IPS-20b (cell line): ENCODE data around the gene DEFB114.

Experiments
- H3K27ac ChIP-seq: one replicate; pipeline ENCODE4 v1.5.1; 2013; ENCODE audit warnings: low read length
- H3K27me3 ChIP-seq: 2 replicates; pipeline ENCODE4 v1.6.1; 2013; ENCODE audit warnings: mild to moderate bottlenecking, low read length, inconsistent platforms; ENCODE audit not compliant: insufficient read depth
- H3K36me3 ChIP-seq: 2 replicates; pipeline ENCODE4 v1.6.1; 2013; ENCODE audit warnings: low read depth, mild to moderate bottlenecking, inconsistent platforms, low read length, moderate library complexity; ENCODE audit not compliant: insufficient read depth
- H3K4me1 ChIP-seq: 2 replicates; pipeline ENCODE4 v1.6.1; 2013; ENCODE audit warnings: mild to moderate bottlenecking, control low read depth, inconsistent platforms, low read length, moderate library complexity; ENCODE audit not compliant: insufficient read depth
- H3K4me3 ChIP-seq: 2 replicates; pipeline ENCODE4 v1.5.1; 2013; ENCODE audit warnings: mild to moderate bottlenecking, low read length, inconsistent platforms
- H3K9ac ChIP-seq: 2 replicates; pipeline ENCODE4 v1.6.1; 2013; ENCODE audit warnings: low read depth, mild to moderate bottlenecking, inconsistent platforms, low read length, moderate library complexity
- H3K9me3 ChIP-seq: 2 replicates; pipeline ENCODE4 v1.6.1; 2013; ENCODE audit warnings: mild to moderate bottlenecking, low read depth, low read length, inconsistent platforms; ENCODE audit not compliant: insufficient read depth

Gene DEFB114

DNA sequence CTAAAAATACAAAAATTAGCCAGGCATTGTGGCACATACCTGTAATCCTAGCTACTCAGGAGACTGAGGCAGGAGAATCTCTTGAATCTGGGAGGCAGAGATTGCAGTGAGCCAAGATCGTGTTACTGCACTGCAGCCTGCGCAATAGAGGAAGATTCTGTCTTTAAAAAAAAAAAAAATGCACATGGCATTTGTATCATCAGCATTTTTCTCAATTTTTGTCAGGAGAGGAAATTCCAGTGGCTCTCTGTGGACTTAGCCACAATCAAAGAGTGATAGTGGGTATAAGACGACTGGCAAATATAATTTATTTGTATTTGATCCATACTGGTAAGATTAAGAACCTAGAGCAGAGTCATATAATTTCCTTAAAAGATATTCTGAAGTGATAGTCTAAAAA lies 28.6 kb downstream of the DEFB114 start:
- H3K36me3 ChIP-seq, result no peaks in the 10 kb centered on the region
- no peaks in the 10 kb centered on the region for H3K9me3 ChIP-seq
- no peaks in the 10 kb centered on the region for H3K4me1 ChIP-seq
- H3K27ac ChIP-seq, result no peak overlapping the region
- no peak overlapping the region for H3K4me3 ChIP-seq
- H3K9ac ChIP-seq, result no peak overlapping the region
- no peaks in the 10 kb centered on the region for H3K27me3 ChIP-seq

- no peak overlapping the region for H3K9ac ChIP-seq
- no peak overlapping the region for H3K4me3 ChIP-seq
- H3K27ac ChIP-seq, result no peak overlapping the region
Measured at GRCh38 chr6:49934770-49935169, 29.2 kb downstream of the DEFB114 start.

GRCh38 chr6:49933526-49933925 lies 30.4 kb downstream of the DEFB114 start:
- Histone ChIP-seq H3K4me1 (peaks cover 4% of the 10 kb centered on the region; the same call in 1 of the 2 replicates), H3K27ac (no peak overlapping the region), H3K27me3 (no peaks in the 10 kb centered on the region), H3K4me3 (no peak overlapping the region), H3K9me3 (no peaks in the 10 kb centered on the region), H3K9ac (no peak overlapping the region), H3K36me3 (no peaks in the 10 kb centered on the region)

More at GRCh38 chr6:49934770-49935169, 29.2 kb downstream of the DEFB114 start:
- H3K27me3 ChIP-seq, result no peaks in the 10 kb centered on the region
- no peaks in the 10 kb centered on the region for H3K9me3 ChIP-seq
- no peaks in the 10 kb centered on the region for H3K36me3 ChIP-seq
- no peaks in the 10 kb centered on the region for H3K4me1 ChIP-seq

- H3K4me1 ChIP-seq, result peaks cover 4% of the 10 kb centered on the region; the same call in 1 of the 2 replicates
- no peaks in the 10 kb centered on the region for H3K36me3 ChIP-seq
- H3K9ac ChIP-seq, result no peak overlapping the region
- no peaks in the 10 kb centered on the region for H3K9me3 ChIP-seq
- no peaks in the 10 kb centered on the region for H3K27me3 ChIP-seq
- no peak overlapping the region for H3K27ac ChIP-seq
- no peak overlapping the region for H3K4me3 ChIP-seq
Measured at GRCh38 chr6:49929340-49929739, 34.6 kb downstream of the DEFB114 start.

- Histone ChIP-seq H3K36me3 (no peaks in the 10 kb centered on the region), H3K27me3 (no peaks in the 10 kb centered on the region), H3K4me1 (peaks cover 10% of the 10 kb centered on the region; the same call in 1 of the 2 replicates), H3K9me3 (no peaks in the 10 kb centered on the region), H3K9ac (no peak overlapping the region), H3K27ac (no peak overlapping the region), H3K4me3 (no peak overlapping the region)
Measured at GRCh38 chr6:49923826-49924225, 40.1 kb downstream of the DEFB114 start.

- Histone ChIP-seq H3K27me3 (no peaks in the 10 kb centered on the region), H3K27ac (no peak overlapping the region), H3K36me3 (no peaks in the 10 kb centered on the region), H3K4me3 (no peak overlapping the region), H3K9me3 (no peaks in the 10 kb centered on the region), H3K4me1 (peaks cover 22% of the 10 kb centered on the region; the same call in 1 of the 2 replicates), H3K9ac (no peak overlapping the region)
Measured at GRCh38 chr6:49919935-49920644, 43.9 kb downstream of the DEFB114 start.

DNA sequence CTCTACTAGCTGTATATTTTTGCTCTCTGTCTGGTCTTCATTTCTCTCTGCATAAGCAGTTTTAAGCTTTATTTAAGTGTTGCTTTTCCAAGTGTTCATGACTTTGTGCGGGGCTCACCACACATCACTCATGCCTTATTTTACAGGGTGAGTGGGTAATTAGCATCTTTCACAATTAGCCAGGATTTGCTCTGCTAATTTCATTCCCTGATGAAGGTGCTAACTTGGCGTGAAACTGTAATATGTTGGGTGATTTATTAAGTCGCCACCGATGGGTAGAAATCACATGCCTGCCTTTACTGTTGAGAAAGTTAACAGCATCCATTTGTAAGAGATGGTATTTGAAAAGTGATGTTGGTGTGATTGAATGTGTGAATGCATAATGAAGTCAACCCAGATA lies 44.7 kb downstream of the DEFB114 start:
- no peak overlapping the region for H3K27ac ChIP-seq
- H3K36me3 ChIP-seq, result no peaks in the 10 kb centered on the region
- H3K9ac ChIP-seq, result no peak overlapping the region
- peaks cover 30% of the 10 kb centered on the region; the same call in 1 of the 2 replicates for H3K4me1 ChIP-seq
- no peaks in the 10 kb centered on the region for H3K27me3 ChIP-seq
- H3K9me3 ChIP-seq, result no peaks in the 10 kb centered on the region
- H3K4me3 ChIP-seq, result no peak overlapping the region

GRCh38 chr6:49918787-49919186 lies 45.2 kb downstream of the DEFB114 start:
- Histone ChIP-seq H3K36me3 (no peaks in the 10 kb centered on the region), H3K4me1 (peaks cover 35% of the 10 kb centered on the region; the same call in 1 of the 2 replicates), H3K9me3 (no peaks in the 10 kb centered on the region), H3K9ac (no peak overlapping the region), H3K27ac (no peak overlapping the region), H3K4me3 (no peak overlapping the region), H3K27me3 (no peaks in the 10 kb centered on the region)

- peaks cover 68% of the 10 kb centered on the region for H3K4me1 ChIP-seq
- H3K27me3 ChIP-seq, result no peaks in the 10 kb centered on the region
- H3K9ac ChIP-seq, result no peak overlapping the region
- H3K9me3 ChIP-seq, result no peaks in the 10 kb centered on the region
- H3K36me3 ChIP-seq, result no peaks in the 10 kb centered on the region
- H3K27ac ChIP-seq, result no peak overlapping the region
- no peak overlapping the region for H3K4me3 ChIP-seq
Measured at GRCh38 chr6:49915035-49915434, 48.9 kb downstream of the DEFB114 start.

GRCh38 chr6:49913636-49914375 lies 50.2 kb downstream of the DEFB114 start:
- Histone ChIP-seq H3K36me3 (no peaks in the 10 kb centered on the region), H3K4me1 (peaks cover 68% of the 10 kb centered on the region)

DNA sequence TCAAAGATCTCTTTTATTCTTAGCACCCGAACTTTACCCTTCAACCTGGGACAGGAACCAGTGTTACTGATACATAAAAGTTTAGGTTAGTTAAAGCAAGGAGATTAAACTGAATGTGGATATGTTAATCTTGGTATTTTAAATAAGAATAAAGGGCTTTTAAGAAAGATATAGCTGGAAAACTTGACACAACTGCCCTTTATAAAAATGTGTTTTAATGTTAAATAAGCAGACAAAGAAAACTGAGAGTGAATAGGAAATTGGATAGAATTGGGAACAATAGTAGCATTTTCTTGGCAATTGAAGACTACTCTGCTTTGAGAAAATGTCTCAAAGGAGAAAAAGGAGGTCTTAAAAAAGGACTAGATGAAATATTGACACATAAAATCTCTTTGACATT lies 51.8 kb downstream of the DEFB114 start:
- Histone ChIP-seq H3K36me3 (no peaks in the 10 kb centered on the region), H3K27ac (peak overlapping the region; percentile 72), H3K9me3 (no peaks in the 10 kb centered on the region), H3K9ac (no peak overlapping the region; the same call in 1 of the 2 replicates), H3K4me1 (peaks cover 60% of the 10 kb centered on the region), H3K27me3 (no peaks in the 10 kb centered on the region), H3K4me3 (peak overlapping the region; percentile 45)

More at GRCh38 chr6:49913636-49914375, 50.2 kb downstream of the DEFB114 start:
- Histone ChIP-seq H3K9ac (no peak overlapping the region), H3K27ac (peak overlapping the region; percentile 7), H3K9me3 (no peaks in the 10 kb centered on the region), H3K27me3 (no peaks in the 10 kb centered on the region), H3K4me3 (no peak overlapping the region)

GRCh38 chr6:49911252-49911651 lies 52.7 kb downstream of the DEFB114 start:
- Histone ChIP-seq H3K27me3 (no peaks in the 10 kb centered on the region), H3K27ac (peak overlapping the region; percentile 72), H3K4me1 (peaks cover 56% of the 10 kb centered on the region), H3K36me3 (no peaks in the 10 kb centered on the region), H3K9ac (peak overlapping the region; percentile 45; the same call in 1 of the 2 replicates), H3K4me3 (peak overlapping the region; percentile 45), H3K9me3 (no peaks in the 10 kb centered on the region)
